GM19099 (cell line): ENCODE results near the gene PHETA2.
A peak's percentile ranks its signal among the peaks of the same experiment; 100 is the strongest.

Experiments used
- POLR2A ChIP-seq: IDR thresholded peaks from 3 replicates; pipeline ENCODE4 v1.6.1; 2011; ENCODE audit warnings: low read depth; ENCODE audit not compliant: insufficient read length; ENCODE audit errors: extremely low read depth

The PHETA2 gene, protein sequence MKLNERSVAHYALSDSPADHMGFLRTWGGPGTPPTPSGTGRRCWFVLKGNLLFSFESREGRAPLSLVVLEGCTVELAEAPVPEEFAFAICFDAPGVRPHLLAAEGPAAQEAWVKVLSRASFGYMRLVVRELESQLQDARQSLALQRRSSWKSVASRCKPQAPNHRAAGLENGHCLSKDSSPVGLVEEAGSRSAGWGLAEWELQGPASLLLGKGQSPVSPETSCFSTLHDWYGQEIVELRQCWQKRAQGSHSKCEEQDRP

DNA sequence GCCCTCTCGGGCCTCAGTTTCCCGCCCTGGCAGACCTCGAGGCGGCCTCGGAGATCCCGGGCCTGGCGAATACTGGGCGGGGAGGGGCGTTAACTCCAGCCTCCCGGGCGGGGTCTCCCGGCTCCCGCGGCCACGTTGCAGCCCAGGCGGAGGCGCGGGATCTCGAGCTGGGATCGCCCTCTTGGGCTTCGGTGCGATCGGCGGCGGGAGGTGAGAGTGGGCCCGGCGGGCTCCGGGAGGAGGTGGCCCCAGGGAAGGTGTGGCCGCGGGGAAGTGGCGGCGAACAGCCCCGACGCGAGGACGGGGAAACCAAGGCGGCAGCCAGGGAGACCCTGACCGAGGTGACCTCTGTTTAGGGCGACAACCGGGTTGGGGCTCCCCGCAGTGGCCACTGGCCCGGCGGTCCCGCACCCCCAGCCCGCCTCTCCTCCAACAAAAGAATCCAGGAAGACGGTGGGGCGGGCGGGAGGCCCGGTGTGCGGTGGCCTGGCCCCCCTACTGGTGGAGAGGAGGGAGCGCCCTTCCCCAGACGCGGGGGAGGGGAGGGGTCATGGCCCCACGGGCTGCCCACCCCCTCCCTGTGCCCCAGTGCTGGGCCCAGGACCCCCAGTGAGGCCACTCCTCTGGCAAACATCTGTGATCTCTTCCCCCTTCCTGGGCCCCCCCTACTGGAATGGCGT is at the start of gene PHETA2:
Gene PHETA2, plus strand, starts transcription at position 117 of the 680 bp plus-strand sequence. CDS start 3,046 bp downstream, outside the sequence.
- peak; percentile 44 for TF ChIP-seq POLR2A

DNA sequence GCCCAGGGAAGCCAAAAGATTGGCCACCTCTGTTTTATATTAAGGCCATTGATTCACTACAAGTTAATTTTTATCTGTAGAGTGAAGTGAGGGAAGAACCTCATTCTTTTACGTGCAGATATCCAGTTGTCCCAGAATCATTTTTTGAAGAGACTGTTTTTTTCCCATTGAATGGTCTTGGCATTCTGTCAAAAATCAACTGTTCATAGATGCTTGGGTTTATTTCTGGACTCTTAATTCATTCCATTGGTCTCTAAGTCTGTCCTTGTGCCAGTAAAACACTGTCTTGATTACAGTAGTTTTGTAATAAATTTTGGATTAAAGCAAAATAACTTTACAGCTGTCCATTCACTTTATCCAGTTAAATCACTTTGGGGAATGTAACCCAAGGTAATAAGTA is 48.6 kb upstream of the PHETA2 start:
- TF ChIP-seq POLR2A: no peak

DNA sequence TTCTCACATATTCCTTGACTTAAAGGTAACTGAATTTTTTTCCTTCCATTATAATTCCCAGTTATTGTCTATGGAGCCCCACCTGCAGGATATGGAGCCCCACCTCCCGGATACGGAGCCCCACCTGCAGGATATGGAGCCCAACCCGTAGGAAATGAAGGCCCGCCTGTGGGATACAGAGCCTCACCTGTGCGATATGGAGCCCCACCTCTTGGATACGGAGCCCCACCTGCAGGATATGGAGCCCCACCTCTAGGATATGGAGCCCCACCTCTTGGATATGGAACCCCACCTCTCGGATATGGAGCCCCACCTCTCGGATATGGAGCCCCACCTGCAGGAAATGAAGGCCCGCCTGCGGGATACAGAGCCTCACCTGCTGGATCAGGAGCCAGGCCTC is 47.3 kb upstream of the PHETA2 start:
- TF ChIP-seq POLR2A: no peak

DNA sequence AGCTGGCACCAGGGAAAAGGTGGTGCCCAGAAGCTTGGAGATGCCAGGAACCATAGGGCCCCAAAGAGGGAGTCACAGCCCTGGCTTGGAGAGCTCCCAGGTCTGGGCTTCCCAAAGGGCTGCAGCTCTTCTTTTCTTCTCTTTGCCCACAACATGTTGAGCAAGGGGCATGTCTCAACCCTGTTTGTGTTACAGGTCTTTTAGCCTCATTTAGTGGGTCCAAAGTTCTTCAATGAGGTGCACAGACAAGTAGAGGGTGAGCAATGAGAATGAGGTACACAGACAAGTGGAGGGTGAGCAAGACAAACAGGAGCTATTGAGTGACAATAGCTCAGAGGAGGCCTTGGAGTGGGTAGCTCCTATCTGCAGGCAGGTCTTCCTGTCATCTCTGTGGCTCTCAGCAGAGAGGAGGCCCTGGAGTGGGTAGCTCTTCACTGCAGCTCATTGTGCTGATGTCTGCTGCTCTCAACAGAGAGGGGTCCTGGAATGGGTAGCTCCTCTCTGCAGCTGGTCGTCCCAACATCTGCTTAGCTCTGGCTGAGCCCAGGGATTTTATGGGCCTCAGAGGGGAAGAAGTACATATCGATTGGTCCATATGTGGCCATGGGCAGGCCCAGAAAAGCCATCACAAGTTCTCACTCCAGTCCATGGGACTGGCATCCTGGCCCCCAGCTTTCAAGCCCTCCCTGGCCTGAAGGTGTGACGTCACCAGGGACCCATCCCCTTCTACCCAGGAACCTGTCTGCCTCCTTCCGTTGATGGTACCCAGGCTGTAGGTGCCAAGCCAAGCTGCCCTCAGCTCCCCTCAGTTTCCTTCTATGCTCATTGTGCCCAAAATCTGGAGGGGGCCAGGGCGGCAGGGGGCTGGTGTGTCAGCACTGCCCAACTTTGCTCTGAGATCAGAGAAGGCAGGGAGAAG is 40.5 kb upstream of the PHETA2 start:
- TF ChIP-seq POLR2A: no peak

DNA sequence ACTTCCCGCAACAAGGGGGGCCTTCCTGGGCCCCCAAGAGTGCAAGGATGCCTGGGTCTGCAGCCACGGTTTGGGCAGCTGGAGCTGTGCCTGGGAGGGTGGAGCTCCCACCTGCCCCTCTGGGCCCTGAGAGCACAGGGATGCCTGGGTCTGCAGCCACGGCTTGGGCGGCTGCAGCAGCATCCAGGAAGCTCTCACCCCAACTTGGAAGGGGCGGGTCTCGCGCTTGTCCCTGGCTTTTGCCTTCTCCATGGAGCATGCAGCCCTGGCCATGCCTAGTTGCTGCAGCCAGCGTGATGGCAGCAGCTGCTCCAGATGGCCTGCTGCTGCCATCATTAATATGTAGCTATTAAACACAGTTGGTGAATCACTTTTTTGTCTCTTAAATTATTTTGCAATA is 38.8 kb upstream of the PHETA2 start:
- TF ChIP-seq POLR2A: no peak

DNA sequence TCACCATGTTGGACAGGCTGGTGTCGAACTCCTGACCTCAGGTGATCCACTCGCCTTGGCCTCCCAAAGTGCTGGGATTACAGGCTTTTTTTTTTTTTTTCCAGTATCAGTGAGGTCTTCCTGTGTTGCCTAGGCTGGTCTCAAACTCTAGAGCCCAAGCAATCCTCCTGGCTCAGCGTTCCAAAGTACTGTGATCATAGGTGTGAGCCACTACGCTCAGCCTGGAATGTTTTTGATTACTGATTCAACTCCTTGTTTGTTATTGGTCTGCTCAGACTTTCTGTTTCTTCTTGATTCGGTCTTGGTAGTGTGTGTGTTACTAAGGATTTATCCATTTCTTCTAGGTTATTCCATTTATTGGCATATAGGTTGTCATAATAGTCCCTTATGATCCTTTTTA is 34.8 kb upstream of the PHETA2 start:
- no peak for TF ChIP-seq POLR2A

DNA sequence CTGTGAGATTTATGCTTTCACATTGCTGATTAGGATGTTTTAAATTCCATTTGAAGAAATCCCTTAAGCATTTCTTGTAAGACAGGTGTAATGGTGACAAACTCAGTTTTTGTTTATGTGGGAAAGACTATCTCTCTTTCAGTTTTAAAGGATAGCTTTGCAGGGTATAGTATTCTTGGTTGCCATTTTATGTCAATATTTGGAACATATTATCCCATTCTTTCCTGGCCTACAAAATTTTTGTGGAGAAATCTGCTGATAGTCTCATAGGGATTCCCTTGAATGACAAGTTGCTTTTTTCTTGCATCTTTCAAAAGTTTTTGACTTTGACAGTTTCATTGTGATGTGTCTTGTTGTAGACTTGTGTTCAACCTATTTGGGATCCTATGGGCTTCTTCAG is 32.3 kb upstream of the PHETA2 start:
- TF ChIP-seq POLR2A: no peak

DNA sequence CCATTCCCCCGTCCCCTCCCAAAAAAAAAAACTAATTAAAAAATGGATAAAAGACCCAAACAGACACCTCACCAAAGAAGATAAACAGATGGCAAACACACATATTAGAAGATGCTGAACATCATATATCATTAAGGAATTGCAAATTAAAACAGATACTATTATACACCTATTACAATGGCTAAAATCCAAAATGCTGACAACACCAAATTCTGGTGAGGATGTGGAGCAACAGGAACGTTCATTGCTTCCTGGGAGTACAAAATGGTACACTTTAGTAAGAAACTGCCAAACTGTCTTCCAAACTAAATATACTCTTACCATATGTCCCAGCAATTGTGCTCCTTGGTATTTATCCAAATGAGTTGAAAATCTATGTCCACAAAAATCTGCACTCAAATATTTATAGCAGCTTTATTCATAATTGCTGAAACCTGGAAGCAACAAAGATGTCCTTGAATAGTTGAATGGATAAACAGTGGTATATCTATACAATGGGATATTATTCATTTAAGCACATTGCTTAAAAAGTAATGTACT is 23.3 kb upstream of the PHETA2 start:
- TF ChIP-seq POLR2A: no peak

DNA sequence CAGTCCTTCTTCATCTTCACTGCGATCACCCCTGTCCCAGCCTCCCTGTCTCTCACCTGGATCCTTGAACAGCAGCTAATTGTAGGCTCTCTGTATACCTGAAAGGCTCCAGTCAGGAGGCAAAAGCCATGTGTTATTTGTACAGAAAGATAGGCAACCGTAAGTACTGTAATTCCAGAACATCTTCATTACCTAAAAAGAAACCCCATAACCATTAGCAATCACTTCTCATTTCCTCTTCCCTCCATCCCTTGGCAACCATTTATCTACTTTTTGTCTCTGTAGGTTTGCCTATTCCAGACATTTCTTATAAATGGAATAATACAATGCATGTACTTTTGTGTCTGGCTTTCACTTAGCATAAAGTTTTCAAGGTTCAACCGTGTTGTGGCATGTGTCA is 21.3 kb upstream of the PHETA2 start:
- no peak for TF ChIP-seq POLR2A

DNA sequence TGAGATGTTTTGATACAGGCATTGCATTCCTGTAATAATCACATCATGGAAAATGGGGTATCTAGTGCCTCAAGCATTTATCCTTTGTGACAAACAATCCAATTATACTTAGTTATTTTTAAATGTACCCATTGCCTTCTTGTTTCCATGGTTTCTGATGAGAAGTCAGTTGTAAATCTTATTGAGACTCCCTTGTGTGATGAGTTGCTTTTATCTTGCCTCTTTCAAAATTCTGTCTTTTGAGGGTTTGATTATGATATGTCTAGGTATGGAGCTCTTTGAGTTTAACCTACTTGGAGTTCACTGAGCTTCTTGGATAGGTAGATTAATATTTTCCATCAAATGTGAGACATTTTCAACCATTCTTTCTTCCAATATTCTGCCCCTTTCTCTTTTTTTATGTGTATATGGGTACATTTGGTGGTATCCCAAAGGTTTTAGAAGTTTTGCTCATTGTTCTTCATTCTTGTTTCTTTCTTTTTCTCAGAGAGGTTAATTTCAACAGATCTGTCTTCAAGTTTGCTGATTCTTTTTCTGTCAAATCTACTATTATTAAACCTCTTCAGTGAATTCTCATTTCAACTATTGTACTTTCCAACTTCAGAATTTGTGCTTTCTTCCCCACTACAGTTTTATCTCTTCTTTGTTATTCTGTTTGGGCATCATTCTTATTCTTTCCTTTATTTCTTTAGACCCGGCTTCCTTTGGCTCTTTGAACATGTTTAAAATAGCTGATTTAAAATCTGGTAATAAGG is 17.1 kb upstream of the PHETA2 start:
- no peak for TF ChIP-seq POLR2A

DNA sequence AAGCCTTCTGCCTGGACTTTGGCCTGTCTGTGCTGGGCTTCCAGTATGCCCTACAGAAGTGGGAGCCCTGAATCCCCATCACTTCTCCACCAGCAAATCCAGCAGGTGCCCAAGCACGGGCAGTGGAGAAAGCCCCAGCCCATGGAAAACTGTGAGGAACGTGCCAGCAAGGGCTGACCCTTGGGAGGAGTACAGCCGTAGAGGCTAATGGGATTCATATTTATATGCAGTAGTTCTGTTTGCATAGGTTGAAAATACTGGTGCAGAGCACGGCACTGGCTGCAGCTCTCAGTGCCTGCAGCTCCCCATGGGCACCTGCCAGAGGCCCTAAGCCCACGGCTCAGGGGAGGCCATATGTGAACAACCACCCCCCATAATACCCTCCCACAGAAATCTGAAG is 13.6 kb upstream of the PHETA2 start:
- TF ChIP-seq POLR2A: no peak

DNA sequence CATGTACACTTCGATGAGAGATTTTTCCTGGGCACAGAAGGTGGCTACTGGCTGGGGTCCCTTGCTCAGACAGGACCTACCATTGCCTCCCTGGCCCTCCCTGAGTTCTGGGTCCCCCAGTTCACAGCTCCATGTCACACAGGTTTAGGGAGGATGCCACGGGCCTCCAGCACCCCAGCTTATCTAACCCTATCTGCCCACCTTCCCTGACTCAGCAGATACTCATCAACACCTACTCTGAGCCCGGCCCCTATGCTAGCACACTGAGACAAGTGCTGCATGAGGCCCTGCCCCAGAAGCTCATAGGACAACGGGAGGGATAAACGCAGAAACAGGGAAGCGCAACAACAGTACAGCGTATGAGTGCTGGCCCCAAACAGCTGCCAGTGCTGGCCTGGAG is 13.0 kb upstream of the PHETA2 start:
- TF ChIP-seq POLR2A: no peak

DNA sequence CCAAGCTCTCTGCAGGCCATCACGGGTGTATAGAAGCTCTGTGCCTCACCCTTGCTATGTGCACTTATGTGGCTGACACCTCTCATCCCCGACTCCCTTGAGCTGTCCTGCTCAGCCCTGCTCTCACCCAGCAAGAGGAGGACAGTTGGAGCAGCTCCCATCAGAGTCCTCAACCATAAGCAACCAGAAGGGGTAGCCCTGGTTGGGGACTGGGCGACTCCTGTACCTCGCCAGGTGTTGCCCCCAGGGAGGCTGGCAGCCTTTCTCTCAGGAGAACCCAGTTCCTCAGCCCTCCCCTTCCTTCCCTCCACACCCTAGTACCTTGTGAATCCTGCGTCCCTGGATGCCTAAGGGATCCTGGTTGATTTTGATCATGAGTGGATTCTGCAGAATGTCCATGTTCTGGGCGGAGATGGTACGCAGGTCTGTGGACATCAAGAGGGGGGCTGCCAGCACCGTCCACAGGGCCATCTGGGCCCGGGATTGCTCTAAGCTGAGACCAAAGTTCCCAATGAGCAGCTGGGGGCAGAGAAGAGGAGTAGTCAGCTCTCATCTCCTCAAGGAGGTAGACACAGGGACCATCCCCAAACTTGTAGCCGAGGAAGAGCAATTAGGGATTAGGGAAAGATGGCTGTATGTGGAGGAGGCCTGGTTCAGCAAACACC is 11.4 kb upstream of the PHETA2 start:
- no peak for TF ChIP-seq POLR2A

DNA sequence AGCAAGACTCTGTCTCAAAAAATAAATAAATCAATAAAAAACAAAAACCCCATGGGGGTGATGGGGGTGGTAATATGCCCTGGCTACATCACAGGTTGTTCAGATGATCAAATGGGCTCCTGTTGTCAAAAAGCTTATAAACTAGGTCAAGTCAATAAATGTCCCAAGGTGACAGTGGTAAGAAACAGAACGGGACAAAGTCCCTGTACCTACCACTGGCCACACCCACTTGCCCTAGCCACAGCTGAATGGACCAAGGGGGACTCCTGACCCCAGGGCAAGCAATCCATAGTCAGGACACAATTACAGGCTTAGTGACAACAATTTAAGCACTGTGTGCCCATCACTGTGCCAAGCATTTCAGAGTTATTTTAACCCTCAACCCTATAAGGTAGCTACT is 9.4 kb upstream of the PHETA2 start:
- TF ChIP-seq POLR2A: no peak
